ENCODE results near the gene KNCN. TPM values are rescaled to one million over a fixed set of nuclear protein-coding genes. Genes with fewer than 3 reads are reported as not detected.

The KNCN gene
- total and polyA plus RNA-seq, 12 donors: 0.07 to 0.40 (median 0.24) TPM; not detected in 9

DNA sequence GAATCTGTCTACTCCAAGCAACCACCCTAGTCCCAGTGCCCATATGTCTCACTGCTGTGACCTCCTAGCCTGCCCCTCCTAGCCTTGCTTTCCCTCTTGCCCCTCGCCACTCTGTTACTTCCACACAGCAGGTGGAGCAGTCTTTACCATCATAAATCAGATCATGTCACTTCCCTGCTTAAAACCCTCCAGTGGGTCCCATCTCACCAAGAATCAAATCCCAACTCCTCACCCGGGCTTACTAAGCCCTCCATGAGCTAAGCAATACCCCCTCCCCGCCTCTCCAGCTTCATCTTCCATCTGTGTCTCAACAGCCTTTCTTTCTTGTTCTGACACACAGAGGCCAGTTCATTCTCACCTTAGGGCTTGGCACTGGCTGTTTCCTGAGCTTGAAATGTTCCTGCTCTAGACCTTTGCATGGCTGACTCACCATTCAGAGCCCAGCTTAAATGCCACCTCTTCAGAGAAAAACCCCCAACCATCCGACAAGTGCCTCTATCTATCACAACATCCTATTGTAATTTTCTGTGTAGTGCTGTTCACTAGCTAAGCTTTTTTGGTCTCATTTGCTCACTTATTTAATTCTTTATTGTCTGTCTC, 22.3 kb downstream of the KNCN start:
- H3K4me1 ChIP-seq (replicated peaks in 1 of 2): peaks cover 5 to 10% of the 10 kb centered on the region in 2 donors
- TF ChIP-seq POLR2A (IDR thresholded peaks at IDR 0.05): no peak
- TF ChIP-seq, protein P1, sequence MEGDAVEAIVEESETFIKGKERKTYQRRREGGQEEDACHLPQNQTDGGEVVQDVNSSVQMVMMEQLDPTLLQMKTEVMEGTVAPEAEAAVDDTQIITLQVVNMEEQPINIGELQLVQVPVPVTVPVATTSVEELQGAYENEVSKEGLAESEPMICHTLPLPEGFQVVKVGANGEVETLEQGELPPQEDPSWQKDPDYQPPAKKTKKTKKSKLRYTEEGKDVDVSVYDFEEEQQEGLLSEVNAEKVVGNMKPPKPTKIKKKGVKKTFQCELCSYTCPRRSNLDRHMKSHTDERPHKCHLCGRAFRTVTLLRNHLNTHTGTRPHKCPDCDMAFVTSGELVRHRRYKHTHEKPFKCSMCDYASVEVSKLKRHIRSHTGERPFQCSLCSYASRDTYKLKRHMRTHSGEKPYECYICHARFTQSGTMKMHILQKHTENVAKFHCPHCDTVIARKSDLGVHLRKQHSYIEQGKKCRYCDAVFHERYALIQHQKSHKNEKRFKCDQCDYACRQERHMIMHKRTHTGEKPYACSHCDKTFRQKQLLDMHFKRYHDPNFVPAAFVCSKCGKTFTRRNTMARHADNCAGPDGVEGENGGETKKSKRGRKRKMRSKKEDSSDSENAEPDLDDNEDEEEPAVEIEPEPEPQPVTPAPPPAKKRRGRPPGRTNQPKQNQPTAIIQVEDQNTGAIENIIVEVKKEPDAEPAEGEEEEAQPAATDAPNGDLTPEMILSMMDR (IDR thresholded peaks at IDR 0.05): no peak
- no peak for DNase-seq
- 41 to 66% (median 53%) methylated on average over 4 of the region's 4 CpGs for WGBS, 4 donors
- no peaks in the 10 kb centered on the region for H3K27me3 ChIP-seq
- intact Hi-C loops (cut with DNase I): loop anchor here (2.0 to 5.0 kb wide), 4 partner anchors 50 to 122 kb away; no protein-coding TSS in a partner anchor
- no peak overlapping the region for H3K27ac ChIP-seq
- H3K4me3 ChIP-seq: no peak overlapping the region
- no peaks in the 10 kb centered on the region for H3K9me3 ChIP-seq (replicated peaks in 1 of 3)
- no peaks in the 10 kb centered on the region for H3K36me3 ChIP-seq (replicated peaks in 1 of 2)

DNA sequence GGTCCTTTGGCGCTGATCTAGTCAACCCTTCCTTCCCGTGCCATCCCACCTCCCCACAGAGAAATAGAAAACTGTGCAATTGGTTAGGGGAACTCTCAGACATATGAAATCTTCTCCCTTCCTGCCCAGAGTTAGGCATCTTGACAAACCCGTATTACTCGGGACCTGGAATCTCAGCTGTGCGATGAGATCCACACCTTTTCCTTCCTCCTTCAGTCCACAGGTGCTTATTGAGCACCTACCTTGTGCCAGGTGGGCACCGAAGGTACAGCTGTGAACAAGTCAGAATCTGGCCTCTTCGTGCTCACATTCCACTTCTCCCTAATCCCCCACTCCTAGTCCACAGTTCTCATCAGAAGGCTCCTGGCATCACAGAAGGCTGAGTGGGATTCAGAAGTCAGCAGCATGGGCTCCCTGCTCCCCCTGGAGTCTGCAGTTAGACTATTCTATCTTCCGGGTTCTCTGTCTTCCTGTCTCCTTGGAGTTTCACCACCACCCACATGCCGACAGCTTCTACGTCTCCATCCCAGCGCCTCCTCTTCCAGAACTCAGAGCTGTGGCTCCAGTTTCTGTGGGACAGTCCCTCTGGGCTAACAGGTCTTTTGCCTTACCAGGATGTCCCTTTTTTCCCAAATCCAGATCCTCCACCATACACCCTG, 23.0 kb downstream of the KNCN start:
- H3K36me3 ChIP-seq (replicated peaks in 1 of 2): no peaks in the 10 kb centered on the region
- no peaks in the 10 kb centered on the region for H3K9me3 ChIP-seq (replicated peaks in 1 of 3)
- DNase-seq: no peak
- TF ChIP-seq, protein P1 (IDR thresholded peaks at IDR 0.05): peak in 2 of 6 experiments; percentile 12 to 36
- no peak for TF ChIP-seq POLR2A (IDR thresholded peaks at IDR 0.05)
- no peak overlapping the region for H3K27ac ChIP-seq
- peaks cover 2 to 6% of the 10 kb centered on the region in 2 donors for H3K4me1 ChIP-seq (replicated peaks in 1 of 2)
- H3K27me3 ChIP-seq: no peaks in the 10 kb centered on the region
- no peak overlapping the region for H3K4me3 ChIP-seq
- WGBS, 4 donors: 43 to 51% (median 47%) methylated on average over 11 of the region's 11 CpGs
- intact Hi-C loops (cut with DNase I): loop anchor here (2.0 to 5.0 kb wide), 4 partner anchors 50 to 121 kb away; no protein-coding TSS in a partner anchor

DNA sequence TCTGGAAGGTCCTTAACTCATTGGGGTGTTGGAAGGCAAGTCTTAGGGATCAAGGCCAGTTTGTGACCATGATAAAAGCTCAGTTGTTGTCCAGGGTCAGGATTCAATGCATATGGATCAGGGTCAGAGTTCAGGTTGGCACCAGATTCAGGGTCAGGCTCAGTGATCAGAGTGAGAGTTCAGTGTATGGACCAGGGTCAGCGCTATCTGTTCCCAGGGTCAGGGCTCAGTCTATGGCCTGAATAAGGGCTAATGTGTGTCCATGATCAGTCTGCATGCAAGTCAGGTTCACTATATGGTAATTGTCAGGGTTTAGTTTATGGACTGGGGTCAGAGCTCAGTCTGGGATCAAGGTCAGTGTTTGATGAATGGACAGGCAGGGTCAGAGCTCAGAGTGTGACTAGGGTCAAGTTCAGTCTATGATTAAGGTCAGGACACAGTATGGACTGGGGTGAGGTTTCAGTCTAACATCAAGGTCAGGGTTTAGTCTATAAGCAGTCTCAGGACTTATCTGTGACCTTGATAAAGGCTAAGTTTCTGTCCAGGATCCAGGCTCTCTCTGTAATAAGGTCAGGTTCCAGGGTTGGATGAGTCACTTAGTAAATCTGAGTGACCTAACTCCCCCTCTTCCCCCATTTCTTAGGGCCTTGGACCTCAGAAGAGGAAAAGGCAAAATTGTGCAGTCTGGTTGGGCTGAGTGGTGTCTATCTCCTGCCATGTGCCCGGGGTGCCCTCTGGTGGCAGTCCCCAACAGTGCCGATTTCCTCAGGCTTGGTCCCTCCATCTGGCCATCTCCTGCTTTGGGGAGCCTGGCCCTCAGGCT, 23.8 kb downstream of the KNCN start:
- peak; percentile 88 to 96 (median 91) for DNase-seq
- Histone ChIP-seq H3K27ac (peak overlapping the region in 1 of 5 donors; percentile 31), H3K27me3 (no peaks in the 10 kb centered on the region), H3K4me3 (no peak overlapping the region), H3K4me1 (replicated peaks in 1 of 2) (peaks cover 3 to 8% of the 10 kb centered on the region in 2 donors), H3K36me3 (replicated peaks in 1 of 2) (no peaks in the 10 kb centered on the region), H3K9me3 (replicated peaks in 1 of 3) (no peaks in the 10 kb centered on the region)
- TF ChIP-seq, protein P1 (IDR thresholded peaks at IDR 0.05): peak; percentile 73 to 98 (median 96)
- TF ChIP-seq POLR2A (IDR thresholded peaks at IDR 0.05): no peak
- WGBS, 4 donors: 0 to 33% (median 28%) methylated on average over 2 to 3 of the region's 3 CpGs
- intact Hi-C loops (cut with DNase I): loop anchor here (2.0 to 5.0 kb wide), 4 partner anchors 49 to 120 kb away; no protein-coding TSS in a partner anchor
